HCT116 (cell line): ENCODE results near the gene UMAD1. TPM values are rescaled to one million over a fixed set of nuclear protein-coding genes. Genes with fewer than 3 reads are reported as not detected.

Experiments
- ATAC-seq: fragments of 200-7000 bp; cut with Tn5 transposase; 2 replicates; pipeline ENCODE4 v1.9.1; 2020; ENCODE audit warnings: mild to moderate bottlenecking, moderate library complexity
- BruUV-seq: library from RNA; stranded (reverse); fragments of 400-500 nt; replicated peaks from 2 replicates; lab custom pipeline; 2021; lab: Mats Ljungman, UMichigan
- CTCF ChIA-PET: fragments of 300-600 bp; sonication (Branson Sonifier 250); formaldehyde crosslinking; loops from one replicate; lab custom pipeline; 2021; ENCODE audit warnings: antibody characterized with exemption; lab: Charles Lee
- POLR2A ChIA-PET: fragments of 300-600, 350-600 bp; sonication (Branson Sonifier 250); formaldehyde crosslinking; loops from one replicate; lab custom pipeline; 2021; ENCODE audit warnings: antibody characterized with exemption; lab: Charles Lee
- RAD21 ChIA-PET, 2 experiments: fragments of 300-600 bp; sonication (Branson Sonifier 250); formaldehyde crosslinking; loops; one replicate each; lab custom pipeline; 2023; ENCODE audit warnings: low total read pairs in 2 of 2; ENCODE audit not compliant: uncharacterized antibody in 2 of 2, unreplicated experiment in 2 of 2, low non-redundant PET in 1 of 2; lab: Charles Lee
- DNase-seq: peaks from one replicate; pipeline ENCODE4 v3.0.0-alpha.2; 2010; ENCODE audit warnings: low read depth, low spot score
- H2AFZ ChIP-seq: fragments of 200-600 bp; shearing (Covaris generic), sonication (generic); 2 replicates; pipeline ENCODE4 v1.6.1; 2017; ENCODE audit warnings: low read depth, mixed run types, mixed read lengths, antibody characterized with exemption, low read length; ENCODE audit not compliant: poor library complexity, severe bottlenecking
- H3K27ac ChIP-seq: 2 replicates; pipeline ENCODE4 v1.5.1; 2012; ENCODE audit warnings: low read depth, low read length
- H3K27me3 ChIP-seq: fragments of 200-600 bp; sonication (generic); 2 replicates; pipeline ENCODE4 v1.6.1; 2016; ENCODE audit warnings: mixed run types, low read length, mixed read lengths; ENCODE audit not compliant: insufficient read depth
- H3K36me3 ChIP-seq, 2 experiments: fragments of 200-500 bp in 1 of 2; fragments of 200-600 bp in 1 of 2; sonication (Bioruptor generic) in 1 of 2; sonication (generic) in 1 of 2; 2 replicates each; pipeline versions ENCODE4 v1.5.1 to v1.6.1; 2014 to 2016; ENCODE audit warnings: low read length in 2 of 2, inconsistent platforms in 1 of 2, mixed read lengths in 1 of 2, mixed run types in 1 of 2; ENCODE audit not compliant: insufficient read depth in 2 of 2, control insufficient read depth in 1 of 2
- H3K4me1 ChIP-seq, 2 experiments: fragments of 200-600 bp in 1 of 2; sonication (generic) in 1 of 2; 2 replicates each; pipeline versions ENCODE4 v1.5.1 to v1.6.1; 2012 to 2017; ENCODE audit warnings: low read length in 2 of 2, inconsistent platforms in 1 of 2, mild to moderate bottlenecking in 1 of 2, mixed read lengths in 1 of 2, mixed run types in 1 of 2, moderate library complexity in 1 of 2; ENCODE audit not compliant: insufficient read depth in 2 of 2, control insufficient read depth in 1 of 2
- H3K4me2 ChIP-seq: fragments of 200-600 bp; sonication (generic); 2 replicates; pipeline ENCODE4 v1.6.1; 2017; ENCODE audit warnings: mixed run types, low read length, mixed read lengths
- H3K4me3 ChIP-seq, 2 experiments: fragments of 200-600 bp in 1 of 2; sonication (generic) in 1 of 2; replicated peaks in 1 of 2; 2 replicates each; pipeline ENCODE4 v1.5.1; 2011 to 2016; ENCODE audit warnings: low read length in 2 of 2, control low read depth in 1 of 2, low read depth in 1 of 2, mild to moderate bottlenecking in 1 of 2, mixed read lengths in 1 of 2, mixed run types in 1 of 2
- H3K79me2 ChIP-seq: fragments of 200-600 bp; sonication (generic); 2 replicates; pipeline ENCODE4 v1.6.1; 2017; ENCODE audit warnings: mild to moderate bottlenecking, mixed run types, low read length, moderate library complexity, mixed read lengths; ENCODE audit not compliant: insufficient read depth
- H3K9ac ChIP-seq: fragments of 200-600 bp; sonication (generic); 2 replicates; pipeline ENCODE4 v1.6.1; 2016; ENCODE audit warnings: low read length, mixed read lengths
- H3K9me2 ChIP-seq: fragments of 200-600 bp; sonication (generic), shearing (Covaris generic); 2 replicates; pipeline ENCODE4 v1.6.1; 2017; ENCODE audit warnings: mixed run types, mild to moderate bottlenecking, moderate library complexity; ENCODE audit not compliant: insufficient read depth
- H3K9me3 ChIP-seq, 2 experiments: fragments of 200-500 bp in 1 of 2; fragments of 200-600 bp in 1 of 2; sonication (Bioruptor generic) in 1 of 2; sonication (generic) in 1 of 2; 2 replicates each; pipeline ENCODE4 v1.6.1; 2014 to 2017; ENCODE audit warnings: low read length in 2 of 2, mixed read lengths in 2 of 2, inconsistent platforms in 1 of 2, low read depth in 1 of 2, mild to moderate bottlenecking in 1 of 2, mixed run types in 1 of 2, moderate library complexity in 1 of 2; ENCODE audit not compliant: control insufficient read depth in 1 of 2, insufficient read depth in 1 of 2
- H4K20me1 ChIP-seq: fragments of 200-600 bp; sonication (generic), shearing (Covaris generic); 2 replicates; pipeline ENCODE4 v1.6.1; 2017; ENCODE audit warnings: mixed run types, mild to moderate bottlenecking, moderate library complexity; ENCODE audit not compliant: insufficient read depth
- CBX3 ChIP-seq: IDR thresholded peaks from 2 replicates; pipeline ENCODE4 v1.6.1; 2012; ENCODE audit warnings: low read depth
- CEBPB ChIP-seq: IDR thresholded peaks from 2 replicates; pipeline ENCODE4 v1.6.1; 2012; ENCODE audit warnings: low read depth
- EGR1 ChIP-seq: IDR thresholded peaks from 2 replicates; pipeline ENCODE4 v1.6.1; 2012; ENCODE audit warnings: low read depth
- ELF1 ChIP-seq: IDR thresholded peaks from 2 replicates; pipeline ENCODE4 v1.6.1; 2012; ENCODE audit warnings: low read depth, borderline replicate concordance
- EZH2 ChIP-seq: fragments of 200-600 bp; sonication (generic); IDR thresholded peaks from 2 replicates; pipeline ENCODE4 v1.6.1; 2017; ENCODE audit warnings: antibody characterized with exemption, mixed run types
- EZH2phosphoT487 ChIP-seq: fragments of 200-600 bp; IDR thresholded peaks from 2 replicates; pipeline ENCODE4 v1.6.1; 2018; ENCODE audit warnings: antibody characterized with exemption, borderline replicate concordance
- FOSL1 ChIP-seq: IDR thresholded peaks from 2 replicates; pipeline ENCODE4 v1.6.1; 2012; ENCODE audit warnings: low read depth
- JUND ChIP-seq: IDR thresholded peaks from 2 replicates; pipeline ENCODE4 v1.6.1; 2012
- POLR2A ChIP-seq: IDR thresholded peaks from 2 replicates; pipeline ENCODE4 v1.7.0; 2011; ENCODE audit warnings: borderline replicate concordance; ENCODE audit not compliant: insufficient read depth, insufficient read length; ENCODE audit errors: extremely low read depth
- SIN3A ChIP-seq: IDR thresholded peaks from 2 replicates; pipeline ENCODE4 v1.6.1; 2012; ENCODE audit warnings: low read depth
- SRF ChIP-seq: IDR thresholded peaks from 2 replicates; pipeline ENCODE4 v1.6.1; 2012; ENCODE audit warnings: low read depth
- TCF7L2 ChIP-seq: IDR thresholded peaks from 2 replicates; pipeline ENCODE4 v1.7.0; 2011; ENCODE audit warnings: borderline replicate concordance, inconsistent platforms; ENCODE audit not compliant: insufficient read depth, insufficient read length; ENCODE audit errors: extremely low read depth
- YY1 ChIP-seq: IDR thresholded peaks from 2 replicates; pipeline ENCODE4 v1.6.1; 2011; ENCODE audit warnings: low read length, low read depth, moderate library complexity, mild to moderate bottlenecking; ENCODE audit not compliant: insufficient replicate concordance; ENCODE audit errors: extremely low read depth
- ZFX ChIP-seq: fragments of 450-650 bp; IDR thresholded peaks from 2 replicates; pipeline ENCODE4 v1.6.1; 2017
- ZNF274 ChIP-seq: fragments of 200-500 bp; sonication (Bioruptor generic); IDR thresholded peaks from 2 replicates; pipeline ENCODE4 v1.6.1; 2014; ENCODE audit warnings: mild to moderate bottlenecking, low read depth, low read length, inconsistent platforms
- intact Hi-C: fragments of 100-400 bp; cut with micrococcal nuclease; formaldehyde crosslinking; loops from 2 replicates; pipeline ENCODE4 v1.10.0; 2022
- total RNA-seq: library from RNA; stranded (reverse); gene quantifications from one replicate; pipeline ENCODE4 v1.2.1, GENCODE V29; 2021; ENCODE audit not compliant: unreplicated experiment
- TF ChIP-seq, protein P1 (sequence below): IDR thresholded peaks from 2 replicates; pipeline ENCODE4 v1.6.1; 2012
- TF ChIP-seq, protein P2 (sequence below): IDR thresholded peaks from 2 replicates; pipeline ENCODE4 v1.6.1; 2012; ENCODE audit warnings: low read depth
- TF ChIP-seq, protein P3 (sequence below), 3 experiments: fragments of 200-600 bp in 1 of 3; sonication (generic) in 1 of 3; IDR thresholded peaks in 2 of 3; conservative IDR thresholded peaks in 1 of 3; 2 replicates each; pipeline ENCODE4 v1.5.1; 2012 to 2017; ENCODE audit warnings: low read depth in 2 of 3, low read length in 2 of 3, antibody characterized with exemption in 1 of 3, borderline replicate concordance in 1 of 3, control low read depth in 1 of 3, mild to moderate bottlenecking in 1 of 3, mixed read lengths in 1 of 3, mixed run types in 1 of 3, moderate library complexity in 1 of 3; ENCODE audit not compliant: insufficient read depth in 1 of 3

The UMAD1 gene
- total RNA-seq, 1 experiment from 2014 or later = 12.7 TPM

DNA sequence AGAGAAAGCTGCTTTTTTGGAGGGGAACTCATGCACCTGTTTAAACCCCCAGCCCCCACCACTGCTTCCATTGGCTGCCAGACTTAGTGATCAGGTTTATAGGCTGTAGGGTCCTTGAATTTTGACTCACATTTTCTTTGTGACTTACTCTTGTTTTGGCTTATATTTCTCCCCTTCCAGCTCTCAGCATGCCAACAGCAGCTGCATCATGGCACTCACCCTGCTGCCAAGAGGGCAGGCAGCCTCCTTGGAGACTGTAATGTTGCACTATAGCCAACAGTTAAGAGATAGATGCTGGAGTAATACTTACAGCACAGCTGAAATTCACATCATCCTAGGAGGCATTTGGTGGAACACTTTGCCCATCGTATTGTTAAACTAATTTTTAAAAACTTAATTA is 230.0 kb downstream of the UMAD1 start:
- Histone ChIP-seq H3K79me2 (no peaks in the 10 kb centered on the region), H3K9me3 (no peaks in the 10 kb centered on the region), H3K4me3 (no peak overlapping the region), H3K9me2 (no peaks in the 10 kb centered on the region), H3K9ac (no peak overlapping the region), H3K4me1 (no peaks in the 10 kb centered on the region), H3K4me2 (no peak overlapping the region), H3K36me3 (no peaks in the 10 kb centered on the region), H2AFZ (no peak overlapping the region), H3K27me3 (no peaks in the 10 kb centered on the region), H4K20me1 (no peaks in the 10 kb centered on the region), H3K27ac (no peak overlapping the region)
- no TSS peak for BruUV-seq
- DNase-seq (no peak), ATAC-seq (no peak)
- TF ChIP-seq ZFX = no peak
- POLR2A ChIA-PET = no interaction called here
- RAD21 ChIA-PET = no interaction called here
- intact Hi-C loops = no loop called here
- CTCF ChIA-PET = no interaction called here

DNA sequence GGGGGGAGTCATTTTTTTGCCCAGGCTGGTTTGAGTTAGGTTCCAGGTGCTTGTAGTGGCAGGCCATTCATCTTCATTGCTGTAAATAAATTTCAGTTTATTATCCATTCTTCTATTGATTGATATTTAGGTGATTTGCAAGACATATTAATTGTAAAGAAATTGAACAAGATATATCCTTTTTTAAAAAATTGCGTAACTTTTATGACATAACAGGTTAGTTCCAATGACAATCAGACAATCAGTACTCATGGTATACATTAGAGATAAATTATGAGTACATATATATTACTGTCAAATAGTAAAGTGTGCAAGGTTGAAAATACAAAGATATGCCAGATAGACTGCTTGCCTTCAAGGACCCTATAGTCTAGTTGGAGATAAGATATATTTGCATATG is 235.9 kb downstream of the UMAD1 start:
- no peak overlapping the region for H2AFZ ChIP-seq
- H3K27ac ChIP-seq = no peak overlapping the region
- CTCF ChIA-PET = no interaction called here
- no TSS peak for BruUV-seq
- no peak overlapping the region for H3K4me3 ChIP-seq
- ATAC-seq (no peak), DNase-seq (no peak)
- RAD21 ChIA-PET = no interaction called here
- no peaks in the 10 kb centered on the region for H4K20me1 ChIP-seq
- H3K4me1 ChIP-seq = no peaks in the 10 kb centered on the region
- H3K36me3 ChIP-seq = no peaks in the 10 kb centered on the region
- H3K4me2 ChIP-seq = no peak overlapping the region
- H3K9me3 ChIP-seq = no peaks in the 10 kb centered on the region
- no peaks in the 10 kb centered on the region for H3K79me2 ChIP-seq
- H3K9ac ChIP-seq = no peak overlapping the region
- intact Hi-C loops = no loop called here
- no peaks in the 10 kb centered on the region for H3K9me2 ChIP-seq
- no peaks in the 10 kb centered on the region for H3K27me3 ChIP-seq
- POLR2A ChIA-PET = no interaction called here
- no peak for TF ChIP-seq TCF7L2
- TF ChIP-seq ELF1 = no peak
- no peak for TF ChIP-seq EZH2
- TF ChIP-seq EZH2phosphoT487 = no peak
- TF ChIP-seq EGR1 = no peak
- TF ChIP-seq JUND = no peak
- TF ChIP-seq, protein P1, sequence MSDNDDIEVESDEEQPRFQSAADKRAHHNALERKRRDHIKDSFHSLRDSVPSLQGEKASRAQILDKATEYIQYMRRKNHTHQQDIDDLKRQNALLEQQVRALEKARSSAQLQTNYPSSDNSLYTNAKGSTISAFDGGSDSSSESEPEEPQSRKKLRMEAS = no peak
- no peak for TF ChIP-seq CBX3
- no peak for TF ChIP-seq CEBPB
- TF ChIP-seq, protein P2, sequence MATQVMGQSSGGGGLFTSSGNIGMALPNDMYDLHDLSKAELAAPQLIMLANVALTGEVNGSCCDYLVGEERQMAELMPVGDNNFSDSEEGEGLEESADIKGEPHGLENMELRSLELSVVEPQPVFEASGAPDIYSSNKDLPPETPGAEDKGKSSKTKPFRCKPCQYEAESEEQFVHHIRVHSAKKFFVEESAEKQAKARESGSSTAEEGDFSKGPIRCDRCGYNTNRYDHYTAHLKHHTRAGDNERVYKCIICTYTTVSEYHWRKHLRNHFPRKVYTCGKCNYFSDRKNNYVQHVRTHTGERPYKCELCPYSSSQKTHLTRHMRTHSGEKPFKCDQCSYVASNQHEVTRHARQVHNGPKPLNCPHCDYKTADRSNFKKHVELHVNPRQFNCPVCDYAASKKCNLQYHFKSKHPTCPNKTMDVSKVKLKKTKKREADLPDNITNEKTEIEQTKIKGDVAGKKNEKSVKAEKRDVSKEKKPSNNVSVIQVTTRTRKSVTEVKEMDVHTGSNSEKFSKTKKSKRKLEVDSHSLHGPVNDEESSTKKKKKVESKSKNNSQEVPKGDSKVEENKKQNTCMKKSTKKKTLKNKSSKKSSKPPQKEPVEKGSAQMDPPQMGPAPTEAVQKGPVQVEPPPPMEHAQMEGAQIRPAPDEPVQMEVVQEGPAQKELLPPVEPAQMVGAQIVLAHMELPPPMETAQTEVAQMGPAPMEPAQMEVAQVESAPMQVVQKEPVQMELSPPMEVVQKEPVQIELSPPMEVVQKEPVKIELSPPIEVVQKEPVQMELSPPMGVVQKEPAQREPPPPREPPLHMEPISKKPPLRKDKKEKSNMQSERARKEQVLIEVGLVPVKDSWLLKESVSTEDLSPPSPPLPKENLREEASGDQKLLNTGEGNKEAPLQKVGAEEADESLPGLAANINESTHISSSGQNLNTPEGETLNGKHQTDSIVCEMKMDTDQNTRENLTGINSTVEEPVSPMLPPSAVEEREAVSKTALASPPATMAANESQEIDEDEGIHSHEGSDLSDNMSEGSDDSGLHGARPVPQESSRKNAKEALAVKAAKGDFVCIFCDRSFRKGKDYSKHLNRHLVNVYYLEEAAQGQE = no peak
- no peak for TF ChIP-seq SRF
- no peak for TF ChIP-seq POLR2A
- no peak for TF ChIP-seq ZFX
- TF ChIP-seq FOSL1 = no peak
- TF ChIP-seq YY1 = no peak
- TF ChIP-seq, protein P3, sequence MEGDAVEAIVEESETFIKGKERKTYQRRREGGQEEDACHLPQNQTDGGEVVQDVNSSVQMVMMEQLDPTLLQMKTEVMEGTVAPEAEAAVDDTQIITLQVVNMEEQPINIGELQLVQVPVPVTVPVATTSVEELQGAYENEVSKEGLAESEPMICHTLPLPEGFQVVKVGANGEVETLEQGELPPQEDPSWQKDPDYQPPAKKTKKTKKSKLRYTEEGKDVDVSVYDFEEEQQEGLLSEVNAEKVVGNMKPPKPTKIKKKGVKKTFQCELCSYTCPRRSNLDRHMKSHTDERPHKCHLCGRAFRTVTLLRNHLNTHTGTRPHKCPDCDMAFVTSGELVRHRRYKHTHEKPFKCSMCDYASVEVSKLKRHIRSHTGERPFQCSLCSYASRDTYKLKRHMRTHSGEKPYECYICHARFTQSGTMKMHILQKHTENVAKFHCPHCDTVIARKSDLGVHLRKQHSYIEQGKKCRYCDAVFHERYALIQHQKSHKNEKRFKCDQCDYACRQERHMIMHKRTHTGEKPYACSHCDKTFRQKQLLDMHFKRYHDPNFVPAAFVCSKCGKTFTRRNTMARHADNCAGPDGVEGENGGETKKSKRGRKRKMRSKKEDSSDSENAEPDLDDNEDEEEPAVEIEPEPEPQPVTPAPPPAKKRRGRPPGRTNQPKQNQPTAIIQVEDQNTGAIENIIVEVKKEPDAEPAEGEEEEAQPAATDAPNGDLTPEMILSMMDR (IDR thresholded peaks at IDR 0.05 in 2 of 3, conservative IDR thresholded peaks at IDR 0.05 in 1 of 3; ENCODE audit: borderline replicate concordance in 1 of 3, insufficient read depth in 1 of 3, low read depth in 2 of 3, low read length in 2 of 3) = no peak
- TF ChIP-seq SIN3A = no peak
- TF ChIP-seq ZNF274 = no peak
